H9 (cell line): ENCODE data around the gene MALSU1. TPM values are rescaled to one million over a fixed set of nuclear protein-coding genes. Genes with fewer than 3 reads are reported as not detected.

Source experiments
- DNase-seq: peaks from one replicate; pipeline ENCODE4 v3.0.0-alpha.2; 2017
- H2AFZ ChIP-seq: one replicate; pipeline ENCODE4 v1.6.1; 2013; ENCODE audit warnings: mild to moderate bottlenecking, low read length, control low read depth, moderate library complexity
- H2AK5ac ChIP-seq: 2 replicates; pipeline ENCODE4 v1.6.1; 2013; ENCODE audit warnings: low read length, control low read depth, mixed read lengths; ENCODE audit not compliant: insufficient read length
- H2BK120ac ChIP-seq: one replicate; pipeline ENCODE4 v1.6.1; 2013; ENCODE audit warnings: low read depth, mild to moderate bottlenecking, low read length, control low read depth, inconsistent platforms; ENCODE audit not compliant: poor library complexity, severe bottlenecking
- H2BK12ac ChIP-seq: 2 replicates; pipeline ENCODE4 v1.6.1; 2013; ENCODE audit warnings: low read length, control low read depth, mixed read lengths, low read depth; ENCODE audit not compliant: insufficient read length
- H2BK15ac ChIP-seq: 2 replicates; pipeline ENCODE4 v1.6.1; 2013; ENCODE audit warnings: low read depth, low read length, control low read depth
- H2BK20ac ChIP-seq: one replicate; pipeline ENCODE4 v1.6.1; 2013; ENCODE audit warnings: low read depth, mild to moderate bottlenecking, low read length, control low read depth, inconsistent platforms; ENCODE audit not compliant: poor library complexity, severe bottlenecking
- H2BK5ac ChIP-seq: 2 replicates; pipeline ENCODE4 v1.6.1; 2013; ENCODE audit warnings: low read length, control low read depth, mixed read lengths; ENCODE audit not compliant: insufficient read length
- H3K14ac ChIP-seq: 2 replicates; pipeline ENCODE4 v1.6.1; 2013; ENCODE audit warnings: low read length, control low read depth; ENCODE audit not compliant: insufficient read depth
- H3K18ac ChIP-seq: 2 replicates; pipeline ENCODE4 v1.6.1; 2013; ENCODE audit warnings: low read depth, mild to moderate bottlenecking, mixed read lengths, low read length, control low read depth; ENCODE audit not compliant: insufficient read length
- H3K23ac ChIP-seq: 2 replicates; pipeline ENCODE4 v1.6.1; 2013; ENCODE audit warnings: low read length, control low read depth, mixed read lengths, low read depth; ENCODE audit not compliant: insufficient read length
- H3K23me2 ChIP-seq: 2 replicates; pipeline ENCODE4 v1.6.1; 2013; ENCODE audit warnings: low read depth, mild to moderate bottlenecking, mixed read lengths, low read length, control low read depth; ENCODE audit not compliant: insufficient read length, poor library complexity, severe bottlenecking
- H3K27ac ChIP-seq: 2 replicates; pipeline ENCODE4 v1.5.1; 2013; ENCODE audit warnings: low read length, control low read depth, mixed read lengths, low read depth; ENCODE audit not compliant: insufficient read length
- H3K27me3 ChIP-seq: 2 replicates; pipeline ENCODE4 v1.6.1; 2013; ENCODE audit warnings: low read length, control low read depth, inconsistent platforms; ENCODE audit not compliant: insufficient read depth
- H3K4ac ChIP-seq: 2 replicates; pipeline ENCODE4 v1.6.1; 2013; ENCODE audit warnings: low read depth, mild to moderate bottlenecking, control low read depth, inconsistent platforms, low read length, moderate library complexity
- H3K4me1 ChIP-seq: 2 replicates; pipeline ENCODE4 v1.6.1; 2013; ENCODE audit warnings: low read length, control low read depth, inconsistent platforms; ENCODE audit not compliant: insufficient read depth
- H3K4me2 ChIP-seq: 2 replicates; pipeline ENCODE4 v1.6.1; 2013; ENCODE audit warnings: low read length, control low read depth, mixed read lengths; ENCODE audit not compliant: insufficient read length, insufficient read depth
- H3K56ac ChIP-seq: 2 replicates; pipeline ENCODE4 v1.6.1; 2013; ENCODE audit warnings: low read depth, mild to moderate bottlenecking, mixed read lengths, low read length, control low read depth; ENCODE audit not compliant: insufficient read length
- H3K79me1 ChIP-seq: 2 replicates; pipeline ENCODE4 v1.6.1; 2013; ENCODE audit warnings: low read depth, mild to moderate bottlenecking, moderate library complexity, low read length, control low read depth, inconsistent platforms; ENCODE audit not compliant: insufficient read depth, poor library complexity, severe bottlenecking
- H3K79me2 ChIP-seq: 2 replicates; pipeline ENCODE4 v1.6.1; 2013; ENCODE audit warnings: low read length, control low read depth, inconsistent platforms; ENCODE audit not compliant: insufficient read depth
- H3K9ac ChIP-seq: 2 replicates; pipeline ENCODE4 v1.6.1; 2013; ENCODE audit warnings: low read length, control low read depth, mixed read lengths; ENCODE audit not compliant: insufficient read length; ENCODE audit errors: extremely low read depth
- H3K9me3 ChIP-seq: one replicate; pipeline ENCODE4 v1.6.1; 2013; ENCODE audit warnings: low read depth, low read length, inconsistent platforms; ENCODE audit not compliant: control insufficient read depth
- H3T11ph ChIP-seq: one replicate; pipeline ENCODE4 v1.6.1; 2013; ENCODE audit warnings: mild to moderate bottlenecking, low read length, control low read depth, inconsistent platforms
- H4K20me1 ChIP-seq: one replicate; pipeline ENCODE4 v1.6.1; 2013; ENCODE audit not compliant: control insufficient read depth, insufficient read length, insufficient read depth
- H4K5ac ChIP-seq: 2 replicates; pipeline ENCODE4 v1.6.1; 2013; ENCODE audit warnings: low read depth, mild to moderate bottlenecking, mixed read lengths, low read length, control low read depth; ENCODE audit not compliant: insufficient read length
- H4K8ac ChIP-seq: replicated peaks from 2 replicates; pipeline ENCODE4 v1.6.1; 2013; ENCODE audit warnings: low read length, control low read depth, mixed read lengths, low read depth; ENCODE audit not compliant: insufficient read length
- H4K91ac ChIP-seq: 2 replicates; pipeline ENCODE4 v1.6.1; 2013; ENCODE audit warnings: low read depth, mild to moderate bottlenecking, moderate library complexity, mixed read lengths, low read length, control low read depth; ENCODE audit not compliant: insufficient read length
- H3K27ac Mint-ChIP-seq, 3 experiments: 2 replicates in 2 of 3; 3 replicates in 1 of 3; pipeline ENCODE4 v1.8.0; 2020 to 2021; ENCODE audit warnings: mixed read lengths in 3 of 3, mild to moderate bottlenecking in 1 of 3, moderate library complexity in 1 of 3
- H3K27me3 Mint-ChIP-seq: 2 replicates; pipeline ENCODE4 v1.8.0; 2021; ENCODE audit warnings: low read depth, mild to moderate bottlenecking, moderate library complexity, mixed read lengths
- H3K36me3 Mint-ChIP-seq, 3 experiments: 2 replicates in 2 of 3; 3 replicates in 1 of 3; pipeline ENCODE4 v1.8.0; 2020 to 2021; ENCODE audit warnings: low read depth in 3 of 3, mixed read lengths in 3 of 3; ENCODE audit not compliant: insufficient read depth in 1 of 3
- H3K4me1 Mint-ChIP-seq, 2 experiments: 2 replicates each; pipeline ENCODE4 v1.8.0; 2020; ENCODE audit warnings: mixed read lengths in 2 of 2
- H3K4me3 Mint-ChIP-seq, 2 experiments: 2 replicates in 1 of 2; 3 replicates in 1 of 2; pipeline ENCODE4 v1.8.0; 2020 to 2021; ENCODE audit warnings: mild to moderate bottlenecking in 2 of 2, mixed read lengths in 2 of 2, moderate library complexity in 1 of 2
- H3K9me3 Mint-ChIP-seq, 2 experiments: 2 replicates in 1 of 2; 3 replicates in 1 of 2; pipeline ENCODE4 v1.8.0; 2020; ENCODE audit warnings: mild to moderate bottlenecking in 2 of 2, mixed read lengths in 2 of 2, moderate library complexity in 1 of 2
- WGBS: extraction: QIAGEN DNeasy Blood & Tissue Kit; methylation state at CpG from one replicate; pipeline ENCODE4 v1.1.7; 2013; ENCODE audit warnings: missing lambda C conversion rate, low lambda C conversion rate, mixed read lengths; ENCODE audit not compliant: insufficient read length; ENCODE audit errors: extremely low coverage; 5-methylcytosine and 5-hydroxymethylcytosine counted together
- total RNA-seq: library from RNA; stranded (reverse); gene quantifications from 2 replicates; pipeline ENCODE4 v1.2.1, GENCODE V29; 2021
- TF ChIP-seq, protein P1 (sequence below): fragments of 200-600 bp; sonication (generic); conservative IDR thresholded peaks from 3 replicates; pipeline ENCODE4 v1.8.0; 2021; ENCODE audit warnings: antibody characterized with exemption, mild to moderate bottlenecking

Gene MALSU1
- total RNA-seq, 1 experiment from 2014 or later = 83.4 TPM

- Mint-ChIP-seq H3K27ac (no peak overlapping the region), H3K9me3 (peaks cover 0 to 4% of the 10 kb centered on the region in 2 experiments; a peak in 1 of 5 replicates), H3K4me3 (no peak overlapping the region), H3K27me3 (peaks cover 5% of the 10 kb centered on the region; the same call in 1 of the 2 replicates), H3K4me1 (no peaks in the 10 kb centered on the region; a peak in 1 of 4 replicates), H3K36me3 (no peaks in the 10 kb centered on the region)
- Histone ChIP-seq H3K9me3 (no peaks in the 10 kb centered on the region), H3K4ac (no peak overlapping the region), H2BK5ac (no peak overlapping the region), H2BK15ac (no peak overlapping the region), H3K18ac (no peak overlapping the region), H3K27me3 (no peaks in the 10 kb centered on the region), H3K9ac (no peak overlapping the region), H4K20me1 (no peaks in the 10 kb centered on the region), H3K27ac (no peak overlapping the region), H2BK20ac (no peak overlapping the region), H3T11ph (no peak overlapping the region), H2BK12ac (no peak overlapping the region), H3K4me2 (no peak overlapping the region), H2AK5ac (no peak overlapping the region), H2AFZ (no peak overlapping the region), H4K8ac (no peak overlapping the region), H4K91ac (no peak overlapping the region), H3K14ac (no peak overlapping the region), H3K79me1 (no peaks in the 10 kb centered on the region), H3K23ac (no peak overlapping the region), H3K79me2 (no peaks in the 10 kb centered on the region), H3K23me2 (no peaks in the 10 kb centered on the region), H2BK120ac (no peak overlapping the region), H3K4me1 (no peaks in the 10 kb centered on the region), H3K56ac (no peak overlapping the region), H4K5ac (no peak overlapping the region)
- TF ChIP-seq, protein P1, sequence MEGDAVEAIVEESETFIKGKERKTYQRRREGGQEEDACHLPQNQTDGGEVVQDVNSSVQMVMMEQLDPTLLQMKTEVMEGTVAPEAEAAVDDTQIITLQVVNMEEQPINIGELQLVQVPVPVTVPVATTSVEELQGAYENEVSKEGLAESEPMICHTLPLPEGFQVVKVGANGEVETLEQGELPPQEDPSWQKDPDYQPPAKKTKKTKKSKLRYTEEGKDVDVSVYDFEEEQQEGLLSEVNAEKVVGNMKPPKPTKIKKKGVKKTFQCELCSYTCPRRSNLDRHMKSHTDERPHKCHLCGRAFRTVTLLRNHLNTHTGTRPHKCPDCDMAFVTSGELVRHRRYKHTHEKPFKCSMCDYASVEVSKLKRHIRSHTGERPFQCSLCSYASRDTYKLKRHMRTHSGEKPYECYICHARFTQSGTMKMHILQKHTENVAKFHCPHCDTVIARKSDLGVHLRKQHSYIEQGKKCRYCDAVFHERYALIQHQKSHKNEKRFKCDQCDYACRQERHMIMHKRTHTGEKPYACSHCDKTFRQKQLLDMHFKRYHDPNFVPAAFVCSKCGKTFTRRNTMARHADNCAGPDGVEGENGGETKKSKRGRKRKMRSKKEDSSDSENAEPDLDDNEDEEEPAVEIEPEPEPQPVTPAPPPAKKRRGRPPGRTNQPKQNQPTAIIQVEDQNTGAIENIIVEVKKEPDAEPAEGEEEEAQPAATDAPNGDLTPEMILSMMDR = no peak
- no CpG with 5 or more reads among the region's 7 CpGs for WGBS
- no peak for DNase-seq
Measured at GRCh38 chr7:23254051-23254681, 45.0 kb upstream of the MALSU1 start.
